HG02870 (cell line): Measurements from ENCODE around the gene ASTN2.
"Not testable (repeated sequence)": the region's sequence is repeated elsewhere in the genome, so short reads cannot be mapped to it uniquely, and the experiment has no call there.

Experiments used
- ATAC-seq: cut with Tn5 transposase; IDR thresholded peaks from one replicate; pipeline ENCODE4 v1.9.1; 2021; ENCODE audit warnings: mild to moderate bottlenecking, moderate library complexity; ENCODE audit not compliant: unreplicated experiment

Gene ASTN2

DNA sequence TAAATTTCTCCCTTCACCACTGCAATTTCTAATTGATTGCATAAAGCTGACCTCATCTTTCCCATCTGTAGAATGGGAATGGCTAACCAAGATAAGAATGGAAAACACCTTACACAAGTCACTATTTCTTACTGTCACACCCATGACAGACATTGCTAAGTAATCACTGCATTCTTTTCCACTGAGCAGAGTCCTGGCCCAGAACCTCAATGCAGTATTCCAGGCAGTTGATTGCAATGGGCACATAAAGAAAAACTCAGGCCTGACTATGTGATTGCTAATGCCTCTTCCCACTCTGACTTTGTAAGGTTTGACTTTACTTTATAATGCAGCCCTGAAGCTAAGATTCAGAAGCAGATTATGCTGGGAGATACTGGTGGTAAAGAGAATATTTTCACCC, 698.4 kb downstream of the ASTN2 start:
- ATAC-seq: no peak

DNA sequence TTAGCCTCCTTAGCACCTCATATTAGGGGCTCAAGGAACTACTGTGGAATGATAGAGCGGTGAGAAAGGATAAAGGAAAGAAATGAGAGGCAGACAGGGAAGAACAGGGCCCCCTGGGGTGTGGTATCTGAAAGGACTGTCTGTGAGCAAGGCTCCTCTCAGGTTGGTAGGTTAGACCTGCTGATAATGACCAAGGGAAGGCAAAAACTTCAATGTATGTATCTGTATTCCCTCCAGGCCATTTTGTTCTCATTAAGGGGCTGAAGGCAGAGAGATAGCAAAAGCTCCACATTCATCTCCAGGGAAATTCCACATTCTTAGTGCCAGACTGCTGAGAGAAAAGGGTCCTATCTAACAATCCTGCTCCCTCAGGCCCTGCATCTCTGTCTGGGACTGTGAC, 699.1 kb downstream of the ASTN2 start:
- no peak for ATAC-seq

DNA sequence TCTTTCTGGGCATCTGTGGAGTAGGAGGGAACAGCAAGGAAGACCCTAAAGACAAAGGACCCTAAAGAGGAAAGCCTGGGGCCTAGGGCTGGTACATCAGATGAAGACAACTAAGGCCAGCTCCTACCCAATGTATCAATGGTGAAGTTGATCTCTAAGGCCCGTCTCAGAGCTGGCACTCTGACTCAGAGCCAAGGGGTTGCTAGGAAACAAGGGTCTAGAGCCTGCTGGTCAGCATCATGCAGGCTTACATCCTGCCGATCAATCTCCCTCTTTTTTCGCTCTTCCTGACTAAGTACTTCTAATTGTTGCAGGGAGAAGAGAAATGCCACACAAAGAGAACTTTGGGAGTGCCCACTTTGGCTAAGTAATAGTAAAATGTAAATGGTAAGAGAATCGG, 701.6 kb downstream of the ASTN2 start:
- no peak for ATAC-seq

DNA sequence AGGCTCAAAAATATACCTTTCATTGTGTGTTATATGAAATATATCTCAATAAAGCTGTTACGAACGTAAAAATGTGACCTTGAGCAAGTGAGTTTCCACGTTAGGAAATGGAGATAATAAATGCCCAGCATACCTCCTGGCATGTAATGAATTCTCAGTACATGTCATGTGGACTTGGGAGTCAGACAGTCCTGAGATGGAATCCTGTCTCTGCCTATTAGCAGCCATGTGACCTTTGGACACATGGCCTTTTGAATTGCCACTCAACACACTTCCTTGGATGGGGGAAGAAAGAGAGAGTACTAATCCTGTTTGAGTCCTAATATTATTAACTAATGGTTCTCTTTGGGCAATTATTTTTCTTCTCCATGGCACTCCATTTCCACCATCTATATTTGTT, 702.1 kb downstream of the ASTN2 start:
- no peak for ATAC-seq

DNA sequence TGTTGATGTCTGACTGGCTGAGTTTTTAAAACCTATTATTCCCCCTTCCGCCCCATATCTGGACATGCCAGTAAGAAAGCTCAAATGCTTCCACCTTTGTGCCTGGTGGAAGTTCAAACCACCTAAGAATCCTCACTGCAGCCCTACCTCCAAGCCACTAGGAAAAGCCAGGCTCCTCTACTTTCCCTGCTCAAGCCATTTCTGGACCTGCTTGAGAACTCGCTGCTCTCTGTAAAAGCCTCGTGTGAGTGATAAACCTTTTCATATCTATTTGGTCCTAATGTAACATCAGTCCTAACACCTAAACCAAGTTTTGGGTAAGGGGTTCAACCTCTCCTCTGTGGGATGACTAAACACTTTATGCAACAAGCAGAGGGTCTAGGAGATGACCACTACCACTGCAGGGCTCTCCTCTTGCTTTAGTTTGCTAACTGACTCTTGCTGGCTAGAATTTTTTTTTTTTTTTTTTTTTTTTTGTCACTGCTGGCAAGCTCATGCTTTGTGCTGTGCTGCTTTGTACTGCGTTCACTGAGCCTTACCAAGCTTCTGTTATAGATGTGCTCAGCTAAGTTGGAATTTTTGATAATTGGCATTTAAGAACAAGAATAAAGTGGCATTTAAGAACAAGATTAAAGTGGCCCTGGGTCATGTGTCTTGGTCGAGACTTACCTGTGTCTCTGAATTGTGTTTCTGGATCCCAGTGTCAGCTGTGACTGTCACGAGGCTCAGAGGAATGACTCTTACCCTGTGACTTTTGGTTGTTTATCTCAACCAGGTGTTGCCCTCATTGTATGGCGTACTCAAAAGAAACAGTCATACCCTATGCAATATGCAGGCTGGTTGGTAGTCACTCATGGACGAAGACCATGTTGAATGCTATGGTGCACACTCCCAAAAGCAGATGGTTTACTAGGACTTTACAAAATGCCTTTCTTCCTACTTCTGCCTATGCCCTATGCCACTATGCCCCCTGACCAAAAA, 708.3 kb downstream of the ASTN2 start:
- ATAC-seq: no peak

DNA sequence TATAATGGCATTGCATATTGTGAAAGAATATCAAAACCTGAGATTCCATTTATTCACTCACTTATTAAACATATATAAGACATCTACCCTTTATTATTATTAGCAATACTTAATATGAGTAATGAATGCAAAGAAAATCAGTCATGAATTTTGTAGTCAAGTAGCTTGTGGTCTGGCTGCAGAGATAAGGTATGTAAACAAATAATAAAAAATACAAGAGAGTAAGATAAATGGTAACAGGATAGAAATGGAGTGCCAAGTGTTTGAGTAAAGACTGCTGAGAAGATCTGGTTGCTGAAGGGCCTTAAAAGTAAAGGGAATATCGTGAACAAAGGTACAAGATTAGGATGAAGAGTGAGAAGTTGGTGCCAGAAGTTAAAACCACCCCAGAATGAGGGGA, 709.3 kb downstream of the ASTN2 start:
- no peak for ATAC-seq

DNA sequence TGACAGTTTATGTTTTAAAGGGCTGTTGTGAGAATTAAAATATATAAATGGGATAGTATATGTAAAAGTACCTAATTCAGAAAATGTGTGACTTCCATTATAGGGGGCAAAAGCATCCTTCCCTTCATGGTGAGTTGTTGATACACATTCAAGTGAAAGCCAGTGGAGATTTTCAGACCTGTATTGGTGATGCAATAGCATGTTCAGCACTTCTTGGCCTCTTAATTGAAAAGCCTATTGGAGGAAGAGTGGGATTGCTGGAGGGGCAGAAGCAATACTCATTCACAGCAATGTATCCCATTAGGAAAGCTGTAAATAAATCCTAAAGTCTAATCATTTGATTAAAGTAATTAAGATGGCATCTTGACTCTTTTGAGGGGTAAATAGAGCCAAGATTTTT, 710.4 kb downstream of the ASTN2 start:
- ATAC-seq: no peak

DNA sequence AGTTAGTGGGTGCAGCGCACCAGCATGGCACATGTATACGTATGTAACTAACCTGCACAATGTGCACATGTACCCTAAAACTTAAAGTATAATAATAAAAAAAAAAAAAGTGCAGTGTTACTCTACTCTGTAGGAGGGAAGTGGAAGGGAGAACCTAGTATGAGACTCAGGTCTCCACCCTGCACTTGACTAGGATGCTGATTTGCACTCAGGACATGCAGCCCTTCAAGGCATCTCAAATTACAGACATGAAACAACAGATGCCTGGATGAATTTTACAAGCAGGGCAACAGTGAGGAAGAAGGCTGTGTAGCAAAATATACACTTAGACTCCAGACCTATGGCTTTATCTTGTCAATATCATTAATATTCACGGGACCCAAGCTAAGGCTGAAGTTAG, 711.2 kb downstream of the ASTN2 start:
- no peak for ATAC-seq

DNA sequence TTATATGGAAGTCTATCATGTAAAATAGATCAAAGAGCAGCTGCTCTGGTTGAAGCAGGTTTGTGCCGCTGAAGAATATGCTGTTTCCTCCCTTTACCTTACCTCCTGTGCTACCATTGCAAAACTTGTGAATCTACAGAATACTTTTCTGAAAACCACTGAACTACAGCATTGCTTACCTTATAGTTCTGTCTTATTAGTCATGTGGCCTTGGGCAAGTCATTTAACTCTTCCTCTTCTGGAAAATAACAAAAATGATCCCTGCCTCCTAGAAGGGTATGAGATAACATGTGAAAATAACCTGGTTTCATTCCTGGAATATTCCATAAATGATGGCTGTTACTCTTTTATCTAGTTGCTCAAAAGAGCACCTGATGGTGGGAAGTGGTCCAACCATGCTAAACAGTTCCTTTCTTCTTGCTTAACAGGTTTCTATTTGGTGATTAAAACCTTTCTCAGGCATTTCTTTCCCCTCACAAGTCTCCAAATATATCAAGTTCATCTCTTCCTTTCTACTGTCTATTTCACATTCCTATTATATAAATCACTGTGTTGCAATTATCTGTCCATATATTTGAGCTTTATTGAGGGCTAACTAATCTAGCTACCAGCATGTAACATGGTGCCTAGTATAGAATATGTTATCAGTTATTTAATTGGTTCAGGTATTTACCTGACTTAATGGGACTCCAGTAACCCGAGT, 712.8 kb downstream of the ASTN2 start:
- ATAC-seq: no peak

DNA sequence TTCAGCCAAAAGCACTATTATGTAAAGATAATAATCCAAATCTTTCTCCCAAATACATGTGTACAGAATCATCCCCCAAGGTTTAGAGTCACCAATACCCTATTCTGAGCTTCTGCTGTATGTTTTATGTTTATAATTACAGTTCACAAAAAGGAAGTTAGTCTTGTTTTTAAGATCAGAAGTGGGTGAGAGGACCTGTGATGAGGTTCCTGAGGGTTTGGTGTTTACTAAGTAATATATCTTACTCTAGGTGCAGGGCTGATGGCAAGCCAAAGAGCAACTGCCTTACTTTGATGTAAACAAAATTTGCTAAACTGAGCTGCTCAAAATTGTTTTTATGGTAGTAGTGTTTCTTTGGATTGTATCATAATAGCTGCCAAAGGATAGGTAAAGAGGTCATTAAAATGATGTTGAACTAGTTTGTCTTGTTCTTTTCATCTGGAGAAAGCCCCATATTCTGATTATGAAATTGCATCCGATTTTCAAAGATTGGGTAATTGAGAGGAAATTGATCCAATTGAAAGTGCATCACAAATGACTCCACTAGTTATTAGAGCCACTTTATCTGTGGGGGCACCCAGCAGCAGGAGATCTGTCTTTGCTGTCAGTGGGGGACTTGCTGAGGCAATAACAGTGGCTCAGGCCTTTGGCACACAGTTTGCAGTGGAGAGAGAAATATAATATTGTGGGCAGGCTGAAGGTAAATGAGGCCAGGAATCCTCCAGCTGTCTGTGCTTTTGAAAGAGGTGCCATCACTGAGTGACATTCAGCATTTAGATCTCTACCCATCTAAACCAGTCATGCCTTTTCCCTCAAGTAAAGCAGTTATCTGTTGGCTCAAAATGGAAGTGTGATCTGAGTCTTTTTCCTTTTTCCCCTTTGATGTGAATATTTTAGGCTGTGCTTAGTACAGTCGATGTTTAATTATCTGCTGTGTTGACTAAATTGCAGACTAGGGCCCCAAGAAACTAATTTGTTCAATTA, 713.7 kb downstream of the ASTN2 start:
- no peak for ATAC-seq

DNA sequence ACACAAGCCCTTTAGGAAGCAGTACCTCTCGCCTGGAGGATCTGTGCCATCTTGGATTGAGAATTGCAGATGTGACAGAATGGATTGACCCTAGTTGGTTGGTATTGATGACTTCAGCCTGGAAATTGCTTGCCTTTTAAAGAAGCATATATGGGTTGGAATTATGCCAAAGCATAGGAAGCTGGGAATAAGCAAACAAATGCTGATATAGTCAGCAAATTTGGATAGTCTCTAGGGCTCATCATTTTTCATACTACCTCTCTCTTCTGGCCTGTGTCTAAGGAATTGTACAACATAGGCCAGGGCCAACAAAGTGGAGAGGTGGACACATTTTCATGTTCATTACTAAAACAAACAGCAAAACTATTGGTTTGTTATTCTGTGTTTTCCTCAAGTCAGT, 714.6 kb downstream of the ASTN2 start:
- no peak for ATAC-seq

DNA sequence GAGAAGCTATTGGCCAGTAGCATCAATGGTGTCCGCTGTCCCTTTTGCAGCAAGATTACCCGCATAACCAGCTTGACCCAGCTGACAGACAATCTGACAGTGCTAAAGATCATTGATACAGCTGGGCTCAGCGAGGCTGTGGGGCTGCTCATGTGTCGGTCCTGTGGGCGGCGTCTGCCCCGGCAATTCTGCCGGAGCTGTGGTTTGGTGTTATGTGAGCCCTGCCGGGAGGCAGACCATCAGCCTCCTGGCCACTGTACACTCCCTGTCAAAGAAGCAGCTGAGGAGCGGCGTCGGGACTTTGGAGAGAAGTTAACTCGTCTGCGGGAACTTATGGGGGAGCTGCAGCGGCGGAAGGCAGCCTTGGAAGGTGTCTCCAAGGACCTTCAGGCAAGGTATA, 717.0 kb downstream of the ASTN2 start:
- ATAC-seq: no peak

DNA sequence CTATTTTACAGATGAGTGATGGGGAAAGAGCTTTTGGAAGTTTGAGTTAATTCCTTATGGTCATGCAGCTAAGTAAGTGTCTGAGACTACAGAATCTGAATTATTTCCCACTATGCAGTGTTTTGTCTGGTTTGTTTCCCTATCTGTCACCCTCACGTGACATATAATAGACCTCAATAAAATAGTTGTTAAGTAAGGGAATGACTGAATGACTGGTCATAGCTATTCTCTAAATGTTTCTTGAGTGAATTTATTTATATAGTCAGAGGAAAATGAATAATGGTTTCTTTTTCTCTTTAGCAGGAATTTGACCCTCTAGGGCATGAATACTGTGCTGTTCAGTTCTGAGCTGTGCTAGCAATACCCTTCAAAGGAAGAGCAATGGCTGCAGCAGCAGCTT, 717.5 kb downstream of the ASTN2 start:
- ATAC-seq: no peak

DNA sequence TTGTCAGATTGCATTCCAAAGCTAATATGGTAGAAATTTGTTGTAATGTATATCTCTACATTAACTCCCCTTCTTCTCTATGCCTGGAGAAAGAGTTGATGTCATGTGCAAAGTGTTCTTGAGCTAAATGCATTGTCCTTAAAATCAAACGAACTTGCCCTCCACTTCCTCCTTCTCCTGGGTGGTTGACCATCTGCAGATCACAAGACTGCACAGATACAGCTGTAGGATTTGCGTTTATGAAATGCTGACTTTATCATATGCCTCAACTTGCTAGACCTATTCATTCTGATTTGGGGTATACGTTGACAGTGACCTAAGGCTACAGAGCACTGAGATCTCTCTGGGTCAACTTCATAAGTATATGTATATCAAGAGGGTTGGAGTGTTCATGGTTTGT, 719.4 kb downstream of the ASTN2 start:
- ATAC-seq: no peak

DNA sequence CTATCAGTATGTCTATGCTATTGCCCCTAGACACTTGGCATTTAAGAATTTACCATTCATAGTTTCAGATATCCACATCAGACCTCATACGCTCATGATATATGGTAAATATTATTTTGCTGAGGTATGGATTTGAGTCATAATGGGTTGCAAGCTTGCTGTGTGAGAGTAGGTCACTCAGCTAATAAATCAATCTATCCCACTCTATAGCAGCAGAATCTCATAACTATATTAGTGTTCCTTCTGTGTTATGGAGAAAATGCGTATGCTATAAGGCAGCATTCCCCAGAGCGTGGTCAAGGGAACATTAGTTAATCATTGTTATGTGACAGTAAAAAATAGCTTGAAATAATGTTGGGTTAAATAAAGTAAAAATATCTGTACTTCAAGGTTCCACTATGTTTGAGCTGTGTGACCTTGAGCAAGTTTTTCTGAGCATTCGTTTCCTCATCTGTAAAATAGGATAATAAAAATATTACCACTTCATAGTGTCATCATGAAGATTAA, 720.0 kb downstream of the ASTN2 start:
- no peak for ATAC-seq

DNA sequence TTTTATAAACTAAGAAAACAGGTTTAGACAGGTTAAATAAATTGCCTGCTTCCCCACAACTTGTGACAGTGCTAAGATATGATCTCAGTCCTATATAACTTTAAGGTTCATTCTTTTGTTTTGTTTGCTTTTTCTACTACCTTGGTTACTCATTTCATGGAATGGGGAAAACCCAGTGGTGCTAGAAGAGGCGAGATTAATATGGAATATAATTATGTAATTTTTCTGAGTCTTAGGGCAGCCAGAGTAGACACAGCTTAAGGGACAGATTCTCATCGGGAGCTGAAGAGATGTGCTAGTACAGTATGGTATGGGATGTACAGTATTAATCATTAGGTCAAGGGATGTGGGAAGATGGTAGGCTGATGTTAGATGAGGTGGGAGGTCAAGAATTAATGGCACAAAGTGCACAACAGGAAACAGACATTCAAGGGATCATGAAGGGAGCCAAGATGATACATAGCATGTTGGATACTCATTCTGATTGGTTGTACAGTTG, 721.6 kb downstream of the ASTN2 start:
- peak; percentile 31 for ATAC-seq

DNA sequence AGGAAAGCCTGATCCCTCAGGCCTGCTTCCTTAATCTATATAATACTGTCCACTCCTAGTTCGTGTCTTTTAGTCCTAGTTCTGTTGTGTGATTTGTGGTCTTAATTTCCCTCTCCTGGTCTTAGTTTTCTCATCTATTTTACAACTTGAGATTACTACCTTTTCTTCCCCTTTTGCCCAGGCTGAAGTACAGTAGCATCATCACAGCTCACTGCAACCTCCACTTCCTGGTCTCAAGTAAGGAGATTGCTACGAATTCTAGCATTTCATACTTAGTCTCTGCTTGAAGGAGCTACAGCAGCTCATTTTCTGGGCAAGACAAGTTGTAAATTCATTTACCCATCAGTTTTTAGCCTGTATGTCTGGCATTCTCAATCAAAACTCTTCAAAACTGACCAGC, 722.2 kb downstream of the ASTN2 start:
- ATAC-seq: no peak

DNA sequence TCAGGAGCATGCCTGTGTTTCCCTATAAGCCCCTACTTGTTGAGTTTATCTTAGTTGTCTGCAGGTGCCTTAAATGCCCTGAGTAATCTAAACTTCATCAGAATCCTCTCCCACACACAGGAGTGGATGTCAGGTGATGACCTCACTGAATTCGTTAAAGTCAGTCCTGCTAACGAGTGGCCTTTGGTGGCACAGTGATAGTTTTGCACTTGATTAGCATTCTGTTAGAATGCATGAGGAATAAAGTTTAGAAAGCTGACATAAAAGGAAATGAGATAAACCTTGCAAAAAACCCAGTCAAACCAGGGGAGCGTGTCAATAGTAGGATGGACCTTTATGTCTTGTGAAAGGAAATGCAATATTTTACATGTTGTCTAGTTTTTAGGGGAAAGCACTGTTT, 723.2 kb downstream of the ASTN2 start:
- ATAC-seq: no peak

DNA sequence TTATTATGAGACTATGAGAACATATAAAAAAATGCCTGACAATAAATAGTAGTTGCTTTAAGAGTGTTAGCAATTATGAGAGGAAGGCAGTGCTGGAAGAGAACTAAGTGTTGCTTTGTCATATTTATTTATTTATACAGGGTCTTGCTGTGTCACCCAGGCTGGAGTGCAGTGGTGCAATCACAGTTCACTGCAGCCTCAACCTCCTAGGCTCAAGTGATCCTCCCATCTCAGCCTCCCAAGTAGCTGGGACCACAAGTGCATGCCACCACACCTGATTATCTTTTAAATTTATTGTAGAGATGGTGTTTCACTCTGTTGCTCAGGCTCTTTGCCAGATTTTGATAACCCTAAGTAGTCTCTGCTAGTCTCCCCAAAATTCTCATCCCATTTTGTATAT, 724.1 kb downstream of the ASTN2 start:
- ATAC-seq: not testable (repeated sequence)

DNA sequence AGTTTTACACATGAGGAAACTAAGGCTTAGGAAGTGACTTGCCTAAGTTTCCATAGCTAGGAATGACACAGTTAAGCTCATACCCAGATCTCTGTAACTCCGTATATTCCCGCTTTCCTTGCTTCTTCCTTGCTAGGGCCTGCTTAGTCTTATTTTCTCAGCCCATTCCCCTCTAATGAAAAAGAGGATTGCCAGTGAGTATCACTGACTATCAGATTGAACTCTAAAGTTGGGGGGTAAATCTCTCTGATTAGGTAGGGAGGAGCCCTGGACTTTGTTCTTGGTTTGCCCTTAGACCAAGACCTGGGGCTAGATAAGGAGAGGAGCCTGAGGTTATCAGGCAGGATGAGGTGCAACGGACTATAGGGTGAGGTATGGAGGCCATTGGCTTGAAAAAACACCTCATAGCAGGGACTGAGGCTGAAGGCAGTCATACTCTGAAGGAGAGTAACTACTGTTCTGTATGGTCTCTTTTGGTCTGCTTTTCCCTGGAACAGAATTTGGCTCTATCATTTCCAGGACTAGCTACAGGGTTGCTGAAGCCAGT, 725.3 kb downstream of the ASTN2 start:
- ATAC-seq: no peak
